ENCODE data around the gene CDH2. TPM values are rescaled to one million over a fixed set of nuclear protein-coding genes. Genes with fewer than 3 reads are reported as not detected.
A peak's percentile ranks its signal among the peaks of the same experiment; 100 is the strongest.

CDH2 gene
- total and polyA plus RNA-seq, 2 experiments from 2014 or later: 14.7 to 36.9 TPM

DNA sequence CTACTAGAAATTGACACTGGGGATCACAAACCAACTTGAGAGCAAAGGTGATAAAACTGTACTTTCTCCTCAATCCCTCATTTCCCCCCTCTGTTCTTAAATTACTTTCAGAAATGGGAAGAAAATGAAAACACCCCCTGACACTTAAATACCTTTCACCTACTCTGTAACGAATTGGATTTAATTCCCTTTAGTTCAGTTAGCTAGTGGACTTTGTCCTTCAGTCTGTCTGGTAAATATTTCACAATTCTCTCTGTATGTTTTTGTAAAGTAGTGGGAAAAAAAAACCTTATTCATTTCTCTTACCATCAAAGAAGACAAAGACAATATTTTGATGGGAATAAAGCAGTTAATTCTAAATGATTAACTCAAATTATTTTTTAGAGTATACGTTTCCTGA, 85.7 kb downstream of the CDH2 start (continued):
- TF ChIP-seq, protein P1, sequence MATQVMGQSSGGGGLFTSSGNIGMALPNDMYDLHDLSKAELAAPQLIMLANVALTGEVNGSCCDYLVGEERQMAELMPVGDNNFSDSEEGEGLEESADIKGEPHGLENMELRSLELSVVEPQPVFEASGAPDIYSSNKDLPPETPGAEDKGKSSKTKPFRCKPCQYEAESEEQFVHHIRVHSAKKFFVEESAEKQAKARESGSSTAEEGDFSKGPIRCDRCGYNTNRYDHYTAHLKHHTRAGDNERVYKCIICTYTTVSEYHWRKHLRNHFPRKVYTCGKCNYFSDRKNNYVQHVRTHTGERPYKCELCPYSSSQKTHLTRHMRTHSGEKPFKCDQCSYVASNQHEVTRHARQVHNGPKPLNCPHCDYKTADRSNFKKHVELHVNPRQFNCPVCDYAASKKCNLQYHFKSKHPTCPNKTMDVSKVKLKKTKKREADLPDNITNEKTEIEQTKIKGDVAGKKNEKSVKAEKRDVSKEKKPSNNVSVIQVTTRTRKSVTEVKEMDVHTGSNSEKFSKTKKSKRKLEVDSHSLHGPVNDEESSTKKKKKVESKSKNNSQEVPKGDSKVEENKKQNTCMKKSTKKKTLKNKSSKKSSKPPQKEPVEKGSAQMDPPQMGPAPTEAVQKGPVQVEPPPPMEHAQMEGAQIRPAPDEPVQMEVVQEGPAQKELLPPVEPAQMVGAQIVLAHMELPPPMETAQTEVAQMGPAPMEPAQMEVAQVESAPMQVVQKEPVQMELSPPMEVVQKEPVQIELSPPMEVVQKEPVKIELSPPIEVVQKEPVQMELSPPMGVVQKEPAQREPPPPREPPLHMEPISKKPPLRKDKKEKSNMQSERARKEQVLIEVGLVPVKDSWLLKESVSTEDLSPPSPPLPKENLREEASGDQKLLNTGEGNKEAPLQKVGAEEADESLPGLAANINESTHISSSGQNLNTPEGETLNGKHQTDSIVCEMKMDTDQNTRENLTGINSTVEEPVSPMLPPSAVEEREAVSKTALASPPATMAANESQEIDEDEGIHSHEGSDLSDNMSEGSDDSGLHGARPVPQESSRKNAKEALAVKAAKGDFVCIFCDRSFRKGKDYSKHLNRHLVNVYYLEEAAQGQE (IDR thresholded peaks at IDR 0.05; ENCODE audit: unreplicated experiment): no peak
- no peak for TF ChIP-seq CREB1 (CRISPR knock-in tag; IDR thresholded peaks at IDR 0.05; ENCODE audit: low read depth)
- TF ChIP-seq POLR2AphosphoS5 (IDR thresholded peaks at IDR 0.05; ENCODE audit: low read depth): no peak

DNA sequence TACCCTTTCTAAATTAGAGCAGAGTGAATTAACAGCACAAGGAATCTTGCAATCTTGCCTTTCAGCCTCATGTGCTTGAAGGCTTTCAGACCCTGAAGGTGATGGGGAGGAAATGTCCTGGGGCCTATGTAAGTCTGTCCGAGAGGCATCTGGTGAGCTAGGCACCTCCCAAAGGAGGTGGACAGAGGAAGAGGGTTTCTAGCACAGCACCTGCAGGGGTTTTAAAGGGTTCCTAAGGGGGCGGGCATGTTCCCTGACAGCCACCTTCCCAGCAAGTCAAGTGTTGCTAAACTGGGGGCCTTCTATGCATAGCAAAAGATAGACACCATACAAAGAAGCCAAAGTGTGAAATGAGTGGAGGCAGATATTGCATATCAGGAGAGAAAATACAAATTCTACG, 88.5 kb downstream of the CDH2 start:
- Histone ChIP-seq H3K79me2 (replicated peaks; ENCODE audit: insufficient read depth) (no peaks in the 10 kb centered on the region), H3K27ac (ENCODE audit: low read depth) (no peak overlapping the region), H3K4me3 (no peak overlapping the region), H3K4me2 (no peak overlapping the region), H2AFZ (no peak overlapping the region), H3K9me2 (ENCODE audit: insufficient read depth) (no peaks in the 10 kb centered on the region), H3K27me3 (ENCODE audit: insufficient read depth) (peaks cover 42% of the 10 kb centered on the region), H3K4me1 (ENCODE audit: insufficient read depth) (peaks cover 50% of the 10 kb centered on the region), H4K20me1 (replicated peaks; ENCODE audit: insufficient read depth) (peaks cover 8% of the 10 kb centered on the region; the same call in 1 of the 2 replicates), H3F3A (replicated peaks; ENCODE audit: low read depth) (no peaks in the 10 kb centered on the region; the same call in 1 of the 2 replicates), H3K36me3 (ENCODE audit: insufficient read depth) (no peaks in the 10 kb centered on the region)
- ATAC-seq (peak; percentile 97), DNase-seq (ENCODE audit: low spot score) (peak; percentile 84)
- Mint-ChIP-seq H3K27me3 (ENCODE audit: insufficient read depth, low read depth, poor library complexity) (peaks cover 27% of the 10 kb centered on the region), H3K9me3 (no peaks in the 10 kb centered on the region), H3K4me1 (peaks cover 33% of the 10 kb centered on the region), H3K4me3 (no peak overlapping the region), H3K27ac (no peak overlapping the region), H3K36me3 (ENCODE audit: low read depth) (no peaks in the 10 kb centered on the region)
- peak; percentile 67 for TF ChIP-seq POLR2AphosphoS5 (IDR thresholded peaks at IDR 0.05; ENCODE audit: low read depth)
- TF ChIP-seq, protein P2, sequence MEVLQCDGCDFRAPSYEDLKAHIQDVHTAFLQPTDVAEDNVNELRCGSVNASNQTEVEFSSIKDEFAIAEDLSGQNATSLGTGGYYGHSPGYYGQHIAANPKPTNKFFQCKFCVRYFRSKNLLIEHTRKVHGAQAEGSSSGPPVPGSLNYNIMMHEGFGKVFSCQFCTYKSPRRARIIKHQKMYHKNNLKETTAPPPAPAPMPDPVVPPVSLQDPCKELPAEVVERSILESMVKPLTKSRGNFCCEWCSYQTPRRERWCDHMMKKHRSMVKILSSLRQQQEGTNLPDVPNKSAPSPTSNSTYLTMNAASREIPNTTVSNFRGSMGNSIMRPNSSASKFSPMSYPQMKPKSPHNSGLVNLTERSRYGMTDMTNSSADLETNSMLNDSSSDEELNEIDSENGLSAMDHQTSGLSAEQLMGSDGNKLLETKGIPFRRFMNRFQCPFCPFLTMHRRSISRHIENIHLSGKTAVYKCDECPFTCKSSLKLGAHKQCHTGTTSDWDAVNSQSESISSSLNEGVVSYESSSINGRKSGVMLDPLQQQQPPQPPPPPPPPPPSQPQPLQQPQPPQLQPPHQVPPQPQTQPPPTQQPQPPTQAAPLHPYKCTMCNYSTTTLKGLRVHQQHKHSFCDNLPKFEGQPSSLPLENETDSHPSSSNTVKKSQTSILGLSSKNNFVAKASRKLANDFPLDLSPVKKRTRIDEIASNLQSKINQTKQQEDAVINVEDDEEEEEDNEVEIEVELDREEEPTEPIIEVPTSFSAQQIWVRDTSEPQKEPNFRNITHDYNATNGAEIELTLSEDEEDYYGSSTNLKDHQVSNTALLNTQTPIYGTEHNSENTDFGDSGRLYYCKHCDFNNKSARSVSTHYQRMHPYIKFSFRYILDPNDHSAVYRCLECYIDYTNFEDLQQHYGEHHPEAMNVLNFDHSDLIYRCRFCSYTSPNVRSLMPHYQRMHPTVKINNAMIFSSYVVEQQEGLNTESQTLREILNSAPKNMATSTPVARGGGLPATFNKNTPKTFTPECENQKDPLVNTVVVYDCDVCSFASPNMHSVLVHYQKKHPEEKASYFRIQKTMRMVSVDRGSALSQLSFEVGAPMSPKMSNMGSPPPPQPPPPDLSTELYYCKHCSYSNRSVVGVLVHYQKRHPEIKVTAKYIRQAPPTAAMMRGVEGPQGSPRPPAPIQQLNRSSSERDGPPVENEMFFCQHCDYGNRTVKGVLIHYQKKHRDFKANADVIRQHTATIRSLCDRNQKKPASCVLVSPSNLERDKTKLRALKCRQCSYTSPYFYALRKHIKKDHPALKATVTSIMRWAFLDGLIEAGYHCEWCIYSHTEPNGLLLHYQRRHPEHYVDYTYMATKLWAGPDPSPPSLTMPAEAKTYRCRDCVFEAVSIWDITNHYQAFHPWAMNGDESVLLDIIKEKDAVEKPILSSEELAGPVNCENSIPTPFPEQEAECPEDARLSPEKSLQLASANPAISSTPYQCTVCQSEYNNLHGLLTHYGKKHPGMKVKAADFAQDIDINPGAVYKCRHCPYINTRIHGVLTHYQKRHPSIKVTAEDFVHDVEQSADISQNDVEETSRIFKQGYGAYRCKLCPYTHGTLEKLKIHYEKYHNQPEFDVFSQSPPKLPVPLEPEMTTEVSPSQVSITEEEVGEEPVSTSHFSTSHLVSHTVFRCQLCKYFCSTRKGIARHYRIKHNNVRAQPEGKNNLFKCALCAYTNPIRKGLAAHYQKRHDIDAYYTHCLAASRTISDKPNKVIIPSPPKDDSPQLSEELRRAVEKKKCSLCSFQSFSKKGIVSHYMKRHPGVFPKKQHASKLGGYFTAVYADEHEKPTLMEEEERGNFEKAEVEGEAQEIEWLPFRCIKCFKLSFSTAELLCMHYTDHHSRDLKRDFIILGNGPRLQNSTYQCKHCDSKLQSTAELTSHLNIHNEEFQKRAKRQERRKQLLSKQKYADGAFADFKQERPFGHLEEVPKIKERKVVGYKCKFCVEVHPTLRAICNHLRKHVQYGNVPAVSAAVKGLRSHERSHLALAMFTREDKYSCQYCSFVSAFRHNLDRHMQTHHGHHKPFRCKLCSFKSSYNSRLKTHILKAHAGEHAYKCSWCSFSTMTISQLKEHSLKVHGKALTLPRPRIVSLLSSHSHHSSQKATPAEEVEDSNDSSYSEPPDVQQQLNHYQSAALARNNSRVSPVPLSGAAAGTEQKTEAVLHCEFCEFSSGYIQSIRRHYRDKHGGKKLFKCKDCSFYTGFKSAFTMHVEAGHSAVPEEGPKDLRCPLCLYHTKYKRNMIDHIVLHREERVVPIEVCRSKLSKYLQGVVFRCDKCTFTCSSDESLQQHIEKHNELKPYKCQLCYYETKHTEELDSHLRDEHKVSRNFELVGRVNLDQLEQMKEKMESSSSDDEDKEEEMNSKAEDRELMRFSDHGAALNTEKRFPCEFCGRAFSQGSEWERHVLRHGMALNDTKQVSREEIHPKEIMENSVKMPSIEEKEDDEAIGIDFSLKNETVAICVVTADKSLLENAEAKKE (CRISPR knock-in tag; IDR thresholded peaks at IDR 0.05): no peak
- TF ChIP-seq, protein P3, sequence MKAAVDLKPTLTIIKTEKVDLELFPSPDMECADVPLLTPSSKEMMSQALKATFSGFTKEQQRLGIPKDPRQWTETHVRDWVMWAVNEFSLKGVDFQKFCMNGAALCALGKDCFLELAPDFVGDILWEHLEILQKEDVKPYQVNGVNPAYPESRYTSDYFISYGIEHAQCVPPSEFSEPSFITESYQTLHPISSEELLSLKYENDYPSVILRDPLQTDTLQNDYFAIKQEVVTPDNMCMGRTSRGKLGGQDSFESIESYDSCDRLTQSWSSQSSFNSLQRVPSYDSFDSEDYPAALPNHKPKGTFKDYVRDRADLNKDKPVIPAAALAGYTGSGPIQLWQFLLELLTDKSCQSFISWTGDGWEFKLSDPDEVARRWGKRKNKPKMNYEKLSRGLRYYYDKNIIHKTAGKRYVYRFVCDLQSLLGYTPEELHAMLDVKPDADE (IDR thresholded peaks at IDR 0.05): 0 out of 2 replicates have a peak, but pooled peaks have one; percentile 26
- no peak for TF ChIP-seq STAT1 (IDR thresholded peaks at IDR 0.05; ENCODE audit: unreplicated experiment)
- TF ChIP-seq NANOG (IDR thresholded peaks at IDR 0.05; ENCODE audit: borderline replicate concordance): no peak
- no peak for TF ChIP-seq ZNF114 (CRISPR knock-in tag; IDR thresholded peaks at IDR 0.05)
- TF ChIP-seq, protein P4, sequence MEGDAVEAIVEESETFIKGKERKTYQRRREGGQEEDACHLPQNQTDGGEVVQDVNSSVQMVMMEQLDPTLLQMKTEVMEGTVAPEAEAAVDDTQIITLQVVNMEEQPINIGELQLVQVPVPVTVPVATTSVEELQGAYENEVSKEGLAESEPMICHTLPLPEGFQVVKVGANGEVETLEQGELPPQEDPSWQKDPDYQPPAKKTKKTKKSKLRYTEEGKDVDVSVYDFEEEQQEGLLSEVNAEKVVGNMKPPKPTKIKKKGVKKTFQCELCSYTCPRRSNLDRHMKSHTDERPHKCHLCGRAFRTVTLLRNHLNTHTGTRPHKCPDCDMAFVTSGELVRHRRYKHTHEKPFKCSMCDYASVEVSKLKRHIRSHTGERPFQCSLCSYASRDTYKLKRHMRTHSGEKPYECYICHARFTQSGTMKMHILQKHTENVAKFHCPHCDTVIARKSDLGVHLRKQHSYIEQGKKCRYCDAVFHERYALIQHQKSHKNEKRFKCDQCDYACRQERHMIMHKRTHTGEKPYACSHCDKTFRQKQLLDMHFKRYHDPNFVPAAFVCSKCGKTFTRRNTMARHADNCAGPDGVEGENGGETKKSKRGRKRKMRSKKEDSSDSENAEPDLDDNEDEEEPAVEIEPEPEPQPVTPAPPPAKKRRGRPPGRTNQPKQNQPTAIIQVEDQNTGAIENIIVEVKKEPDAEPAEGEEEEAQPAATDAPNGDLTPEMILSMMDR (conservative IDR thresholded peaks at IDR 0.05; ENCODE audit: low read depth in 2 of 2): no peak
- no peak for TF ChIP-seq EZH2 (IDR thresholded peaks at IDR 0.05; ENCODE audit: low read depth, unreplicated experiment)
